NCI-H2196 (cell line): ENCODE results near the gene NFE2L3.
A peak's percentile ranks its signal among the peaks of the same experiment; 100 is the strongest.
"Not testable (repeated sequence)": the region's sequence is repeated elsewhere in the genome, so short reads cannot be mapped to it uniquely, and the experiment has no call there.

Experiments
- DNase-seq: peaks from one replicate; lab custom pipeline; 2025; ENCODE audit not compliant: unreplicated experiment; lab: John Stamatoyannopoulos, UW

NFE2L3 gene

GRCh38 chr7:26147030-26147429, 5.0 kb upstream of the NFE2L3 start:
- peak; percentile 69 for DNase-seq

- DNase-seq, result not testable (repeated sequence)
Measured at GRCh38 chr7:26147646-26148306, 4.2 kb upstream of the NFE2L3 start.

GRCh38 chr7:26148307-26148700, 3.7 kb upstream of the NFE2L3 start:
- DNase-seq, result not testable (repeated sequence)

- no peak for DNase-seq
Measured at GRCh38 chr7:26149391-26149977, 2.5 kb upstream of the NFE2L3 start.

GRCh38 chr7:26151096-26151495, 902 bp upstream of the NFE2L3 start:
- no peak for DNase-seq

GRCh38 chr7:26151650-26151952, 397 bp upstream of the NFE2L3 start:
- no peak for DNase-seq

- not testable (repeated sequence) for DNase-seq
Measured at GRCh38 chr7:26152782-26153240, 813 bp downstream of the NFE2L3 start.

GRCh38 chr7:26153241-26153822, 1.3 kb downstream of the NFE2L3 start:
- no peak for DNase-seq

- DNase-seq, result no peak
Measured at GRCh38 chr7:26153823-26154783, 2.1 kb downstream of the NFE2L3 start.

GRCh38 chr7:26155531-26156375, 3.8 kb downstream of the NFE2L3 start:
- DNase-seq, result no peak

GRCh38 chr7:26156451-26157420, 4.7 kb downstream of the NFE2L3 start:
- peak; percentile 34 for DNase-seq

- no peak for DNase-seq
Measured at GRCh38 chr7:26157520-26158105, 5.6 kb downstream of the NFE2L3 start.

- no peak for DNase-seq
Measured at GRCh38 chr7:26159243-26159642, 7.2 kb downstream of the NFE2L3 start.

GRCh38 chr7:26160896-26161295, 8.9 kb downstream of the NFE2L3 start:
- no peak for DNase-seq

- DNase-seq, result no peak
Measured at GRCh38 chr7:26162431-26162830, 10.4 kb downstream of the NFE2L3 start.

GRCh38 chr7:26163804-26164203, 11.8 kb downstream of the NFE2L3 start:
- not testable (repeated sequence) for DNase-seq

GRCh38 chr7:26165950-26166683, 14.1 kb downstream of the NFE2L3 start:
- DNase-seq, result no peak

- no peak for DNase-seq
Measured at GRCh38 chr7:26166684-26167266, 14.8 kb downstream of the NFE2L3 start.
